Kidney (tissue), 14 donors: ENCODE results near the gene CCT7. TPM values are rescaled to one million over a fixed set of nuclear protein-coding genes. Genes with fewer than 3 reads are reported as not detected.

Experiments
- DNase-seq, 5 donors: peaks; one replicate each; pipeline ENCODE4 v3.0.0-alpha.2; 2013 to 2020
- FAIRE-seq: peaks from 2 replicates; lab custom pipeline; 2012; peaks lifted over from hg19 to GRCh38; lab: Jason Lieb, UNC
- H3K27ac ChIP-seq, 2 donors: one replicate each; pipeline ENCODE4 v1.7.0; 2013; ENCODE audit warnings: low read depth in 2 of 2, low read length in 2 of 2, inconsistent platforms in 1 of 2
- H3K27me3 ChIP-seq: one replicate; pipeline ENCODE4 v1.7.1; 2013; ENCODE audit warnings: low read length, inconsistent platforms; ENCODE audit not compliant: control insufficient read depth, insufficient read depth
- H3K36me3 ChIP-seq, 3 donors: one replicate each; pipeline versions ENCODE4 v1.7.0 to v1.7.1; 2013; ENCODE audit warnings: low read length in 3 of 3, control low read depth in 1 of 3, inconsistent platforms in 1 of 3; ENCODE audit not compliant: insufficient read depth in 3 of 3, control insufficient read depth in 2 of 3
- H3K4me1 ChIP-seq, 3 donors: one replicate each; pipeline versions ENCODE4 v1.7.0 to v1.7.1; 2013; ENCODE audit warnings: low read length in 3 of 3, inconsistent platforms in 1 of 3, low read depth in 1 of 3; ENCODE audit not compliant: control insufficient read depth in 2 of 3, insufficient read depth in 2 of 3
- H3K4me3 ChIP-seq, 3 donors: one replicate each; pipeline versions ENCODE4 v1.7.0 to v1.8.1; 2013; ENCODE audit warnings: low read length in 3 of 3, control low read depth in 1 of 3, inconsistent platforms in 1 of 3
- H3K9ac ChIP-seq, 3 donors: one replicate each; pipeline versions ENCODE4 v1.7.0 to v1.7.1; 2013; ENCODE audit warnings: low read length in 3 of 3, control low read depth in 1 of 3, inconsistent platforms in 1 of 3
- H3K9me3 ChIP-seq, 3 donors: one replicate each; pipeline versions ENCODE4 v1.7.0 to v1.7.1; 2013; ENCODE audit warnings: low read length in 3 of 3, control low read depth in 1 of 3, inconsistent platforms in 1 of 3; ENCODE audit not compliant: control insufficient read depth in 2 of 3, insufficient read depth in 1 of 3
- CTCF ChIP-seq: IDR thresholded peaks from 3 replicates; pipeline ENCODE4 v1.5.1; 2012; ENCODE audit warnings: mild to moderate bottlenecking, moderate library complexity, borderline replicate concordance; ENCODE audit not compliant: insufficient read depth; ENCODE audit errors: extremely low read depth
- intact Hi-C: fragments of 100-400 bp; cut with DNase I; formaldehyde crosslinking; loops from one replicate; pipeline ENCODE4 v1.11.1; 2022
- polyA plus RNA-seq: library from polyadenylated mRNA; stranded (reverse); fragments of 350-450 nt; fragmentation: Illumina TruSeq; extraction: RNeasy Lipid Tissue Mini Kit (QIAGEN cat#74804); gene quantifications from one replicate; pipeline ENCODE4 v1.2.3, GENCODE V29; 2014; ENCODE audit warnings: low read depth, low replicate concordance; ENCODE audit not compliant: insufficient read depth
- total RNA-seq: library from RNA; stranded (reverse); fragmentation: NEBNext Ultra II Directional; extraction: Animal tissue kit (Norgen Biotek cat#: 25700); gene quantifications from one replicate; pipeline ENCODE4 v1.2.1, GENCODE V29; 2021
- donor health status: control.
- donor health status: control.
- donor health status: control.
- donor health status: control.
- donor health status: control.
- donor health status: DM: yes; HTN: yes; CAD: no.
- donor health status: Normal renal cell carcinoma (clear cell type).

CCT7 gene
- total and polyA plus RNA-seq, 2 donors from 2014 or later = 164 to 173 TPM

- peaks cover 6 to 20% (median 10%) of the 10 kb centered on the region in 3 donors for H3K4me1 ChIP-seq
- no peak overlapping the region for H3K9ac ChIP-seq
- no peak for FAIRE-seq
- DNase-seq = no peak
- H3K9me3 ChIP-seq = no peaks in the 10 kb centered on the region
- no peak overlapping the region for H3K4me3 ChIP-seq
- TF ChIP-seq CTCF = no peak
- no peaks in the 10 kb centered on the region for H3K27me3 ChIP-seq
- H3K36me3 ChIP-seq = peaks cover 0 to 9% (median 5%) of the 10 kb centered on the region in 3 donors
- H3K27ac ChIP-seq = no peak overlapping the region
- intact Hi-C loops = no loop called here
These were observed 3.1 kb downstream of the CCT7 start for GRCh38 chr2:73237168-73237567.

GRCh38 chr2:73238149-73238548 lies 4.0 kb downstream of the CCT7 start:
- Histone ChIP-seq H3K27ac (no peak overlapping the region), H3K9me3 (no peaks in the 10 kb centered on the region), H3K9ac (no peak overlapping the region), H3K4me3 (no peak overlapping the region), H3K36me3 (peaks cover 0 to 18% (median 8%) of the 10 kb centered on the region in 3 donors), H3K27me3 (no peaks in the 10 kb centered on the region), H3K4me1 (peaks cover 4 to 14% (median 7%) of the 10 kb centered on the region in 3 donors)
- intact Hi-C loops = no loop called here
- FAIRE-seq (no peak), DNase-seq (no peak)
- TF ChIP-seq CTCF = no peak

- intact Hi-C loops = no loop called here
- no peak overlapping the region for H3K4me3 ChIP-seq
- peaks cover 0 to 23% (median 12%) of the 10 kb centered on the region in 3 donors for H3K36me3 ChIP-seq
- no peak for FAIRE-seq
- DNase-seq = no peak
- H3K4me1 ChIP-seq = peaks cover 4 to 10% (median 7%) of the 10 kb centered on the region in 3 donors
- no peaks in the 10 kb centered on the region for H3K27me3 ChIP-seq
- no peak overlapping the region for H3K9ac ChIP-seq
- no peaks in the 10 kb centered on the region for H3K9me3 ChIP-seq
- TF ChIP-seq CTCF = no peak
- H3K27ac ChIP-seq = no peak overlapping the region
These were observed 4.9 kb downstream of the CCT7 start for GRCh38 chr2:73238976-73239375.

- no peak for TF ChIP-seq CTCF
- H3K9me3 ChIP-seq = no peaks in the 10 kb centered on the region
- no peak for DNase-seq
- no peak overlapping the region for H3K4me3 ChIP-seq
- H3K27me3 ChIP-seq = no peaks in the 10 kb centered on the region
- peaks cover 3 to 31% (median 20%) of the 10 kb centered on the region in 3 donors for H3K36me3 ChIP-seq
- no peak overlapping the region for H3K9ac ChIP-seq
- H3K27ac ChIP-seq = no peak overlapping the region
- FAIRE-seq = no peak
- peaks cover 4 to 9% (median 7%) of the 10 kb centered on the region in 3 donors for H3K4me1 ChIP-seq
- intact Hi-C loops = no loop called here
These were observed 5.7 kb downstream of the CCT7 start for GRCh38 chr2:73239776-73240175.
